A549 (cell line): Measurements from ENCODE around the gene TSFM.

Source experiments
- BHLHE40 ChIP-seq: IDR thresholded peaks from 2 replicates; pipeline ENCODE4 v1.6.1; 2012; ENCODE audit warnings: low read depth, low read length, inconsistent platforms
- CHD4 ChIP-seq: fragments of 200-600 bp; sonication (generic); IDR thresholded peaks from 2 replicates; pipeline ENCODE4 v1.6.1; 2016; ENCODE audit warnings: antibody characterized with exemption, mild to moderate bottlenecking, borderline replicate concordance
- CTCF ChIP-seq: fragments of >200 bp; sonication (Bioruptor Twin); formaldehyde crosslinking; IDR thresholded peaks from 3 replicates; pipeline ENCODE4 v1.5.1; 2016
- EP300 ChIP-seq, 2 experiments: fragments of >200 bp; sonication (Bioruptor Twin); formaldehyde crosslinking; IDR thresholded peaks; 2 replicates in 1 of 2; 3 replicates in 1 of 2; pipeline ENCODE4 v1.6.1; 2016 to 2017
- MAX ChIP-seq: IDR thresholded peaks from 2 replicates; pipeline ENCODE4 v1.6.1; 2012
- POLR2A ChIP-seq: IDR thresholded peaks from 2 replicates; pipeline ENCODE4 v1.6.1; 2012; ENCODE audit warnings: mild to moderate bottlenecking, low read length
- REST ChIP-seq: fragments of 200-600 bp; sonication (generic); IDR thresholded peaks from 2 replicates; pipeline ENCODE4 v1.6.1; 2016; ENCODE audit warnings: antibody characterized with exemption, mild to moderate bottlenecking, moderate library complexity

GRCh38 chr12:57842342-57843294 is 60.0 kb downstream of the TSFM start:
- TF ChIP-seq BHLHE40 (no peak), MAX (no peak), CTCF (no peak), POLR2A (no peak), REST (no peak), EP300 (IDR thresholded peaks at IDR 0.05) (no peak), CHD4 (no peak)
